Activated gamma-delta T cell treated with Interleukin-2 at 50 U/mL for 16 hours (primary cell): ENCODE data around the gene HYCC1.

ENCODE experiments used
- DNase-seq: peaks from one replicate; pipeline ENCODE4 v3.0.0-alpha.2; 2020

Gene HYCC1

GRCh38 chr7:23016345-23017253 lies 2.7 kb upstream of the HYCC1 start:
- no peak for DNase-seq

GRCh38 chr7:23014681-23015080 lies 751 bp upstream of the HYCC1 start:
- no peak for DNase-seq

GRCh38 chr7:23012908-23013714 lies 819 bp downstream of the HYCC1 start:
- peak; percentile 13 for DNase-seq

GRCh38 chr7:23012186-23012585 lies 1.7 kb downstream of the HYCC1 start:
- DNase-seq: no peak

GRCh38 chr7:23011222-23011924 lies 2.6 kb downstream of the HYCC1 start:
- DNase-seq: no peak

DNA sequence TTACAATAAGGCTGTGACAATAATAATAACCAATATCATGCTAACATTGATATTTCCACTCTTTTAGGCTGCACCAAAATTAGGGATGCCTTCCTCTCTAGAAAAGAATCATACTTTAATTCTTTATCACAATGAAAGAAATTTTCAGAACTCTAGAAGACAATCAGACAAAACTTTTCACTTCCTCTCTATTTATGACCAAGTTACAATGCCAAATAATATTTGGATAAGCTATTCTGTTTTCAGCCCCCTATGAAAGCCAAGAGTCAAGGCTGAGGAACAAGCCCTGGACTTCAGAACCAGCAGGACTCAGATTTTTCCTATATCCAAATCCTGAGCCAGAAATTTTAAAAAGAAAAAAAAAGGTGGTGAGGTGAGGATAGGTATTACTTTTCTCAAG lies 4.6 kb downstream of the HYCC1 start:
- DNase-seq: no peak

DNA sequence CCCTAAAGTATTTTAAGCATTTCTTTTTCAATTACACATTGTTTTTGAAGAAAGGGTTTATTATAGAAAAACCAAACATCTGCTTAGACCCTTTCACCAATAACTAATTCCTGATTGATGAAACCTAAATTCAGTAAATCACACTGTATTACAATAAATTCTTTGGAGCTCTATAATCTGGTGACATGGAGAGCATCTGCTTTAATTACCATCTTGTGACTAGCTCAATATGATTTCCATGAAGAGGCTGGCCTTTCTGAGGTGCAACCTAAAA lies 9.7 kb downstream of the HYCC1 start:
- no peak for DNase-seq

- DNase-seq: no peak
Measured at GRCh38 chr7:23003505-23004246, 10.3 kb downstream of the HYCC1 start.

GRCh38 chr7:23002698-23003097 lies 11.2 kb downstream of the HYCC1 start:
- no peak for DNase-seq

DNA sequence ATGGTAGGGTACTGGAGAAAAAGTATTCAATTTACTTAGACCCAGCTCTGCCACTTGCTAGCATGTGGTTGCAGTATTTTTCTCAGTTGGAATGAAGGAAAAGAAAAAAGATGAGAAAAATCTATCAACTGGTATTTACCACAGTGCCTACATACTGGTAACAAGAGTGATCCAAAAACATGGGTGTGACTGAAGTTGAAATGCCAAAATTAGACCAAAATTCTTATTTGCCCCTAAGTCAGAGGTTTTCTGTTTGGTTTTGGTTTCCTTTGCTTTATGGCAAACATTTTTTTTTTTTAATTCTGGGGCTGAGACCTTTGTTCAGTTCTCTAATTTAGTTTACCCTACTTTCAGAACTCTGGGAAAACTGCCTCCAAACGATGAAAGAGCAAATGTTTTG lies 12.3 kb downstream of the HYCC1 start:
- DNase-seq: no peak

DNA sequence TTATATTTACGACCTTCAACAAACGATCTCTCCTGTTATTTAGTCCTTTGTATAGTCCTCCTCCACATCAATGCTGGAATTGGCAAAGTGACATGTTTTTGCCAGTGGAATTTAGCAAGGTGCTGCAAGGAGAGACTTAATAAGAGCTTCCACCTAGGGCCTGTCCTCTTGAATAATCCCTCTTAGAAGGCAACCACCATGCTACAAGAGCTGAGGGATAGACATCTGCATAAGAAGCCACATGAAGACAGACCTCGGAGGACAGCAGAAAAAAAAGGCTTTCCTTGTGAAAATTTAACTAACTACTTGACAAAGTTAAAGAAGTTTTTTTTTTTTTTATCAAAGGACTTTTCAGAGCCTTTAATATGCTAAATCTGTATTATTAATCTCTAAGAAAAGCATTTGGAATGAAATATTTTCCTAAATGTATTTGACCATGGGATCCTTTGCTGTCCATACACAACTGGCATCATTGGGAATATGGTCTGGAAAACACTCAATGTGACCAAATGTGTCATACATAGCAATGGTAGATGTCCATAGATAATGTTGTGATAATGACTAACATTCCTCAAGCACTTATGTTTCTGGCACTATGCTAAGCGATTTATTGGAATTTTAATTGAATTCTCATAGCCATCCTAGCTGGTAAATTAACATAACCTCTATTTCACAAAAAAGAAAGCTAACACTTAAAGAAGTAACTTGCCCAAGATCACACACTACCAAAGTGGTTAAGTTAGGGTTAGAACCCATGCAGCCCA lies 13.2 kb downstream of the HYCC1 start:
- DNase-seq: no peak

DNA sequence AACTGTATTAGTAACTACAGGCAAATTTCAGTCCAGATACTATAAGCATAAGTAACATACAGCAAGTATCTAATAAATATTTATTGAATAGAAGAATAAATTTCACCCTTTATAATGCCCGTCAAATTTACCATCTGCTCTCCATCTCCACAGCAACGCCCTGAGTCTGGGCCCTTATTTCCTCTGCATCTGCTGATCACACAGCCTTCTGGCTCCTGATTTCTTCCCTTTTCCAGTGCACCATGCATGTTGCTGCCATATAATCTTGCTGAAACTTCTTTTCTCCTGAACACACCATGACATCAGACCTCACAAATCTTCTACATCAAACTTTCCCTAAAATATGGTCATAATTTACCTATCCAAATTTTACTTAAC lies 15.4 kb downstream of the HYCC1 start:
- no peak for DNase-seq

DNA sequence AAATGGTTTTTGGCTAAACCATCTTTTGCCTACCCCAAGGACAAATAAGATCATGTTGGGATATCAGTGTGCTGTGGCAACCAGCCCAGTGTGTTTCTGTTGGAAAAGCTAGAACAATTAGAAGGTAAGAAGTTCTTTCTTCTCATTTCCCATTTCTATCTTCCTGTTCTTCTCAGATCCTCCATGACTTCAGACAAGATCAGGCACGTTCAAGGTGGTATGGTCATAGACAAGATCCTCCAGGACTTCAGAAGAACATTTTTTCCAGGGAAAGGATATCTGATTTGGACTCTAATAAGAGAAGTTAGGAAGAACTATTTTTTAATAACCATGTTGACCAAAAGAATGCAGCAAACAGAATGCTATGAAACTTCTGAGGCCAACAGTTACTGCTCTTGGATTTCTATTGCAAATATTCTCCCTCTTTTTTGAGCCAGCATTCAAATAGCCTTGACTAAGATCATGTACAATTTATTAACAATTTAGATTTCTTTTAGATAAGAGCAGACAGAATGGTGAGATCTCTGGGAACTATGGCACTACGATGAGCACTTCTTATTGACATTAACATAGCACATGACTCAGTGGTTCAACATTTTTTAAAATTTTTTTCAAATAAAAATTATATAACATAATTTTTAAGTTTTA lies 15.9 kb downstream of the HYCC1 start:
- no peak for DNase-seq

DNA sequence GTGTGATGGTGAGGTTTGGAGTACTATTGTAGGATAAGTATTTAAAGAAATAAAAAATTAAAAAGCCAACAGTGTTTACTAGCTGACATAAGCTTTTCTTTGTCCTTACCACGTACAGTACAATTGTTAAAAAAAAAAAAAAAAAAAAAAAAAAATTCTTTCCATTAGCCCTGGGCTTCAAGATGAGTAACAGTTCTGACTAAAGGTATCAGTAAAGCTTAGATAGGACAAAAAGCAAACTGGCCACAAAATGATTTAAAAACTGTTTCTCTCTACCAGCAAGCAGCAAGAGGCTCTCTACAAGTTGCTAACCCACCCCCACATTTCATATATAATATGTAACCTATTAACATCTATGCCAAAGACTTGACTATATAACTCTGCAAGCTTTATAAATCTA lies 17.5 kb downstream of the HYCC1 start:
- no peak for DNase-seq

DNA sequence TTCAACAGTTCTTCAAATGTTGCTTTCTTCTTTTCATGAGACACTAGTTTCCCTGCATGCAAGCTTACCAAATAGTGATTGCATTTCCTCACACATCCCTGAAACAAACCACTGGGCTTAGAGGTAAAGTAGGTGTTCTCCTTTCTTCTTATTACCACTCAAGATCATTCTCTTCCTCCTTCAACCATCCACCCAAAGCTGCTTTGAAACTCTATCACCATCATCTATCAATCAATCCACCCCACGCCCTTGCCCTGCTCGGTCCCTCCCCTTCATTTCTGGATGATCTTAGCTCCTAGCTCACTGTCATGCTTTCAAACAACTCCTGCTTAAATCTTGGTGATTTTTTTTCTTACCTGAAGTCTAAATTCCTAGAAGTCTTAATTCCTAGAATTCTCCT lies 18.9 kb downstream of the HYCC1 start:
- no peak for DNase-seq

- DNase-seq: no peak
Measured at GRCh38 chr7:22992874-22993840, 20.8 kb downstream of the HYCC1 start.

GRCh38 chr7:22990588-22990949 lies 23.4 kb downstream of the HYCC1 start:
- no peak for DNase-seq

GRCh38 chr7:22989643-22990587 lies 24.0 kb downstream of the HYCC1 start:
- no peak for DNase-seq

DNA sequence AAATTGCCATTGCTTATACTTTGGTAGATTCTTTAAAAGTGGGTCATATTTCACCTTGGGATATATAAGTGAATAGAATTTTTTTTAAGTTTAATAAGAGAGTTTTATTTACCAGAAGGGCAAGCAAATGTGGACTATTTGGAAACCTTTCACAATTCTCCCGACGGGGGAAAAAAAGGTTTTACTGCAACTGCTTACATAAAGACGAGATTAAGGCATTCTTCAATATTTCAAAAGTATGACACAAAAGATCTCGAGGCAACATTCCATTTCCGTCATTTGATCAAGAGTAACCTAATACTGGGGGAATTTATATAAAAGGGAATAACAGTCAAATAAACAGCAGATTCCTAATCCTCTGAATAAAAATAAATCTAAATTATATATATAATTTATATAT lies 28.5 kb downstream of the HYCC1 start:
- DNase-seq: no peak
